Coronary artery (tissue), 2 donors: Measurements from ENCODE around the gene NUFIP2.
A peak's percentile ranks its signal among the peaks of the same experiment; 100 is the strongest.
"Not testable (repeated sequence)": the region's sequence is repeated elsewhere in the genome, so short reads cannot be mapped to it uniquely, and the experiment has no call there.

ENCODE experiments used
- DNase-seq: peaks from one replicate; pipeline ENCODE4 v3.0.0-alpha.2; 2017; ENCODE audit warnings: low spot score
- H3K27ac ChIP-seq, 2 donors: fragments of 200-600 bp; sonication (generic); one replicate each; pipeline ENCODE4 v1.5.1; 2016 to 2019
- H3K4me3 ChIP-seq: fragments of 200-600 bp; sonication (generic); 2 replicates; pipeline ENCODE4 v1.5.1; 2016; ENCODE audit warnings: mild to moderate bottlenecking, moderate library complexity
- CTCF ChIP-seq: fragments of 200-600 bp; sonication (generic); IDR thresholded peaks from one replicate; pipeline ENCODE4 v1.5.1; 2019; ENCODE audit warnings: antibody characterized with exemption

Gene NUFIP2

GRCh38 chr17:29279397-29280070 lies 14.4 kb downstream of the NUFIP2 start:
- no peak for DNase-seq
- Histone ChIP-seq H3K4me3 (peak overlapping the region; percentile 19), H3K27ac (no peak overlapping the region)
- no peak for TF ChIP-seq CTCF

GRCh38 chr17:29278692-29279091 lies 15.3 kb downstream of the NUFIP2 start:
- H3K4me3 ChIP-seq = no peak overlapping the region
- H3K27ac ChIP-seq = no peak overlapping the region
- no peak for TF ChIP-seq CTCF
- DNase-seq = no peak

GRCh38 chr17:29273924-29274323 lies 20.0 kb downstream of the NUFIP2 start:
- no peak for TF ChIP-seq CTCF
- no peak for DNase-seq
- Histone ChIP-seq H3K4me3 (no peak overlapping the region), H3K27ac (no peak overlapping the region)

- H3K4me3 ChIP-seq, DNase-seq, H3K27ac ChIP-seq: not testable (repeated sequence)
Measured at GRCh38 chr17:29271980-29272379, 22.0 kb downstream of the NUFIP2 start.

GRCh38 chr17:29263916-29264315 lies 30.0 kb downstream of the NUFIP2 start:
- H3K27ac ChIP-seq = no peak overlapping the region
- TF ChIP-seq CTCF = no peak

GRCh38 chr17:29257756-29258155 lies 36.2 kb downstream of the NUFIP2 start:
- DNase-seq = no peak
- TF ChIP-seq CTCF = no peak
- Histone ChIP-seq H3K27ac (peak overlapping the region in 1 of 2 donors; percentile 44), H3K4me3 (no peak overlapping the region)

More at GRCh38 chr17:29263916-29264315, 30.0 kb downstream of the NUFIP2 start:
- DNase-seq = no peak
- H3K4me3 ChIP-seq = no peak overlapping the region

- Histone ChIP-seq H3K27ac (peak overlapping the region; percentile 13 to 28), H3K4me3 (peak overlapping the region; percentile 47)
- TF ChIP-seq CTCF = no peak
- no peak for DNase-seq
Measured at GRCh38 chr17:29256735-29257466, 37.0 kb downstream of the NUFIP2 start.
